ENCODE measurements around the gene HIVEP3. TPM values are rescaled to one million over a fixed set of nuclear protein-coding genes. Genes with fewer than 3 reads are reported as not detected.

Gene HIVEP3
- total and polyA plus RNA-seq, 7 donors = 0.70 to 3.4 (median 2.1) TPM

GRCh38 chr1:41496080-41497055, 422.4 kb downstream of the HIVEP3 start:
- Histone ChIP-seq H3K27me3 (ENCODE audit: insufficient read depth in 3 of 3, low read length in 2 of 3) (no peaks in the 10 kb centered on the region), H3K9me3 (no peaks in the 10 kb centered on the region), H3K4me1 (peaks cover 46% of the 10 kb centered on the region), H3K36me3 (ENCODE audit: insufficient read depth in 1 of 2, low read depth in 1 of 2) (no peaks in the 10 kb centered on the region), H3K4me3 (peak overlapping the region; percentile 55), H3K27ac (peak overlapping the region; percentile 93)
- WGBS, 3 donors = 8 to 14% (median 8%) methylated on average over 52 to 74 of the region's 74 CpGs
- DNase-seq = peak; percentile 94 to 97
- intact Hi-C loops (cut with DNase I) = no loop called here
- no peak for TF ChIP-seq CTCF (IDR thresholded peaks at IDR 0.05)
- ATAC-seq = peak; percentile 69 to 82 (median 76)

DNA sequence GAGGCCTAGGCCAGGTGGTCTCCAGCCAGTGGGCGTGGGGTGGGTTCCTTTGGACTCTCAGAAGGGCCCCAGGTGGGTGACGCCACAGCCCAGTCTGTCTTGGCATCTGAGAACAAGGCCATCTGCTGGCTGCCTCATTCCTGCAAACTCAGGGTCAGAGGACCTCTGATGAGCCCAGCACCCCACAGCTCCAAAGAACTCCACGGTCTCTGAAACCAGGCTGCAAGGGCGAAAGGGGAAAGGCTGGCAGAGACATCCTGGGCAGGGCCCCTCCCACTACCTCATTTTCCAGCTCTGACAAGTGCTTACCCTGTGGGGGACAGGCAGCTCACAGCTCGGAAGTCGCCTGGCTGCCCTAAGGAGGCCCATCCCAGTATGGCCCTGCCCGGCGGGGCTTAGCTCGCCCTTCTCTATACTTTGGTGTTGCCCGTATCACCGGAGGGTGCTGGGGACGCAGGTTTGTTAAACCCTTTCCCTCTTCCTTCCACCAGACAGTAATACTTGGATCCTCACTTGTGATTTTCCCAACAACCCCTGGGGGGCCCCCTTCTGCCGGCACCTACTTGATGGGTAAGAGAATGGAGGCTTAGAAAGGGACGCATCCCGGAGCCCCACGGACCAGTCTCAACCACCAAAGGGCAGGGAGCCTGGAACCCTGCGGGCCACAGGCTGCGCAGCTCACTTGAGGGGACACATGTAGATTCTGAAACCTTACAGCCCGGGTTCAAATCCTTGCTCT, 423.3 kb downstream of the HIVEP3 start:
- intact Hi-C loops (cut with DNase I) = no loop called here
- Histone ChIP-seq H3K27me3 (ENCODE audit: insufficient read depth in 3 of 3, low read length in 2 of 3) (no peaks in the 10 kb centered on the region), H3K36me3 (ENCODE audit: insufficient read depth in 1 of 2, low read depth in 1 of 2) (no peaks in the 10 kb centered on the region), H3K4me3 (peak overlapping the region; percentile 55), H3K27ac (peak overlapping the region; percentile 93), H3K9me3 (no peaks in the 10 kb centered on the region), H3K4me1 (peaks cover 39% of the 10 kb centered on the region)
- TF ChIP-seq CTCF (IDR thresholded peaks at IDR 0.05) = no peak
- WGBS, 3 donors = 74 to 81% (median 76%) methylated on average over 19 of the region's 19 CpGs
- DNase-seq (peak in 1 of 2 donors; percentile 72), ATAC-seq (peak in 2 of 4 donors; percentile 2 to 25)

DNA sequence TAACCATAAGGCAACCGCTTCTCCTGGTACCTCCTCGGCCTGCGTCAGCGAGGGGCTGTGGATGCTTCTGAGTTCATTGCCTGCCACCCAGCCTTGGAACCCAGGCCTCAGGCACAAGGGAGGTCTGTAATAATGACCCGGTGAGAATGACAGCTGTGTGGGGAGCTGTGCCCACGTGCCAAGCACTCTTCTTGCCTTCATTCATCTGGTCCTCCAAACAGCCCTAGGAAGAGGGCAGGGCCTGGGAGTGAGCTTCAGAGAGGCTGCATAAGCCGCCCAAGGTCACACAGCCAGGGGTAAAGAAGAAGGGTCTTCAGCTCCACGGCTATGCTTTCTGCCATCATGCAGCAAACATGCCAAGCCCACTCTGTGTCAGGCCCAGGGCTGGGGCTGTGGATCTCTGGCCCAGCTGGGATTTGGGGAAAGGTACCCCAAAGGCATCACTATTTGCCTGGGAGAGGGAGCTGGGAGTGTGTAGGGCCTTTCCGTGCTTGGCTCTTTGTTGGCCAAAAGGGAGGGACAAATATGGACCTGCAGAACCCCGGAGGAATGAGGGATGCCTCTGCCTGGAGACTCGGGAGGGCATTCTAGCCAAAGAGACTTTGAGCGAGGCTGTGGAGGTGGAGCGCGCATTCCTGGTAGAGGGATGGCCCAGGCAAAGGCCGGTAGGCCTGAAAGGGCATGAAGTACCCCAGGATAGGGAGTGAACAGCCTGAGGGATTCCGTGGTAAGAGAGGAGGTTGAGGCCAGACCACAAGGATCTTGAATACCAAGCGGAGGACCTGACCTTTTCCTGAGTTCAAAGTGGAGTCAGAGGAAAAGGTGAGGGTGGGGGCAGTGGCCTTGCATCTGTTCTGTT, 424.1 kb downstream of the HIVEP3 start:
- Histone ChIP-seq H3K9me3 (no peaks in the 10 kb centered on the region), H3K27me3 (ENCODE audit: insufficient read depth in 3 of 3, low read length in 2 of 3) (no peaks in the 10 kb centered on the region), H3K4me3 (no peak overlapping the region), H3K36me3 (ENCODE audit: insufficient read depth in 1 of 2, low read depth in 1 of 2) (no peaks in the 10 kb centered on the region), H3K27ac (peak overlapping the region; percentile 93), H3K4me1 (peaks cover 31% of the 10 kb centered on the region)
- ATAC-seq = no peak
- no peak for TF ChIP-seq CTCF (IDR thresholded peaks at IDR 0.05)
- intact Hi-C loops (cut with DNase I) = no loop called here
- DNase-seq = peak in 1 of 2 donors; percentile 42
- 85 to 86% (median 85%) methylated on average over 17 of the region's 17 CpGs for WGBS, 3 donors

DNA sequence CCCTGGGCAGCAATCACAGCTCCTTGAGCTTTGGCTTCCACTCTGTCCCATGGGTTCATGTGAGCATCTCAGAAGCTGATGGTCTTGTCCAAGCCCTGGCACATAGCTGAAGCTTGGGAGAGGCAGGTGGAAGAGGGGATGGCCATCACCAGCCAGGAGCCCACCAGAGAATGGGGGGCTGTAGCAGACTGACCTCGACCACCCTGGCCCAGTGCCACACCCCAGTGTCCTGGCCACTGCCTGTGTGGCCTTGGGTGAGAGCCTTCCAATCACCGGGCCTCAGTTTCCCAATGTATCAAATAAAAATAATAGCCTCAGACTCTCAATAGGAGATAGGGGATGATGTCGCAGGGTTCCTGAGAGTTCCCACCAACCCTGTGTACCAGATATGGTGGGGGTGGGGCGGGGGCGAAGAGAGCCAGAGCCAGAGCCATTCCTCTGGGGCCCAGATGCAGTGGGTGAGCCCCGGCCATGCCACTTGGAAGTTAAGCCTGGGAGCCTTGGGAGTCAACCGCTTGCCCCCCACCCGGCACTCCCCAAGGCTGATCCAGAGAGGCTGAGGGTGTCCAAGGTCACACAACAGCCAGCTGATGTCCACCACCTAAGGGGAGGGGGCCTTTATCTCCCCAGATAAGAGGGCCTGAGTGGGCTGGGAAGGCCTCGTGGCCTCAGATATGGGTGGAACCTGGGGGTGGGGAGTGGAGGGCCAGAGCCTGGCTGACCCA, 424.9 kb downstream of the HIVEP3 start:
- intact Hi-C loops (cut with DNase I) = no loop called here
- peaks cover 23% of the 10 kb centered on the region for H3K4me1 ChIP-seq
- H3K36me3 ChIP-seq (ENCODE audit: insufficient read depth in 1 of 2, low read depth in 1 of 2) = no peaks in the 10 kb centered on the region
- peak in 1 of 2 donors; percentile 52 for DNase-seq
- no peak for ATAC-seq
- TF ChIP-seq CTCF (IDR thresholded peaks at IDR 0.05) = no peak
- H3K9me3 ChIP-seq = no peaks in the 10 kb centered on the region
- 92 to 96% (median 94%) methylated on average over 9 of the region's 9 CpGs for WGBS, 3 donors
- no peaks in the 10 kb centered on the region for H3K27me3 ChIP-seq (ENCODE audit: insufficient read depth in 3 of 3, low read length in 2 of 3)
- H3K4me3 ChIP-seq = no peak overlapping the region
- H3K27ac ChIP-seq = no peak overlapping the region
